ENCODE measurements around the gene DAAM1.

- TF ChIP-seq EZH2phosphoT487 (IDR thresholded peaks at IDR 0.05; ENCODE audit: borderline replicate concordance), result no peak
- TF ChIP-seq CTCF (conservative IDR thresholded peaks at IDR 0.05; ENCODE audit: low read length), result no peak
Observed at GRCh38 chr14:59154373-59154772, 34.1 kb upstream of the DAAM1 start.
